Measurements from ENCODE around the gene SLC35F1.

Gene SLC35F1

GRCh38 chr6:118294906-118295305 is 387.8 kb downstream of the SLC35F1 start:
- no peak overlapping the region for H3K4me2 ChIP-seq (ENCODE audit: low read length)
- H3K36me3 ChIP-seq (ENCODE audit: insufficient read depth, low read length): no peaks in the 10 kb centered on the region
- H3K9me2 ChIP-seq (ENCODE audit: low read depth, low read length): no peaks in the 10 kb centered on the region
- no peak overlapping the region for H2AFZ ChIP-seq (ENCODE audit: low read length)
- H3K79me2 ChIP-seq (ENCODE audit: insufficient read depth, low read length): no peaks in the 10 kb centered on the region
- no peak overlapping the region for H3K9ac ChIP-seq (ENCODE audit: low read length)
- no peaks in the 10 kb centered on the region for H3K27me3 ChIP-seq (ENCODE audit: insufficient read depth, low read length)
- H3K4me1 ChIP-seq (ENCODE audit: insufficient read depth, low read length, severe bottlenecking): no peaks in the 10 kb centered on the region
- H3K9me3 ChIP-seq (ENCODE audit: low read length): no peaks in the 10 kb centered on the region
- H3K27ac ChIP-seq (ENCODE audit: low read depth, low read length, poor library complexity, severe bottlenecking): no peak overlapping the region
- H3K4me3 ChIP-seq (ENCODE audit: low read depth, low read length, poor library complexity, severe bottlenecking): no peak overlapping the region
- no peak for TF ChIP-seq EZH2 (IDR thresholded peaks at IDR 0.05; ENCODE audit: borderline replicate concordance, low read length)
- TF ChIP-seq CTCF (IDR thresholded peaks at IDR 0.05; ENCODE audit: low read length): no peak
- no peaks in the 10 kb centered on the region for H4K20me1 ChIP-seq (ENCODE audit: insufficient read depth, low read length)
- no peaks in the 10 kb centered on the region for H3F3A ChIP-seq (ENCODE audit: insufficient read depth, low read length)

- no peak for TF ChIP-seq EZH2 (IDR thresholded peaks at IDR 0.05; ENCODE audit: borderline replicate concordance, low read length)
- no peak for TF ChIP-seq CTCF (IDR thresholded peaks at IDR 0.05; ENCODE audit: low read length)
- no peaks in the 10 kb centered on the region for H3F3A ChIP-seq (ENCODE audit: insufficient read depth, low read length)
- H3K36me3 ChIP-seq (ENCODE audit: insufficient read depth, low read length): no peaks in the 10 kb centered on the region
- H4K20me1 ChIP-seq (ENCODE audit: insufficient read depth, low read length): no peaks in the 10 kb centered on the region
- no peaks in the 10 kb centered on the region for H3K9me3 ChIP-seq (ENCODE audit: low read length)
- H3K79me2 ChIP-seq (ENCODE audit: insufficient read depth, low read length): no peaks in the 10 kb centered on the region
- no peak overlapping the region for H3K27ac ChIP-seq (ENCODE audit: low read depth, low read length, poor library complexity, severe bottlenecking)
- no peak overlapping the region for H2AFZ ChIP-seq (ENCODE audit: low read length)
- H3K9me2 ChIP-seq (ENCODE audit: low read depth, low read length): no peaks in the 10 kb centered on the region
- no peak overlapping the region for H3K4me3 ChIP-seq (ENCODE audit: low read depth, low read length, poor library complexity, severe bottlenecking)
- no peaks in the 10 kb centered on the region for H3K27me3 ChIP-seq (ENCODE audit: insufficient read depth, low read length)
- no peak overlapping the region for H3K4me2 ChIP-seq (ENCODE audit: low read length)
- H3K9ac ChIP-seq (ENCODE audit: low read length): no peak overlapping the region
- H3K4me1 ChIP-seq (ENCODE audit: insufficient read depth, low read length, severe bottlenecking): no peaks in the 10 kb centered on the region
Observed at GRCh38 chr6:118295336-118295735, 388.3 kb downstream of the SLC35F1 start.

- H2AFZ ChIP-seq (ENCODE audit: low read length): no peak overlapping the region
- H3K27me3 ChIP-seq (ENCODE audit: insufficient read depth, low read length): no peaks in the 10 kb centered on the region
Observed at GRCh38 chr6:118296129-118296901, 389.3 kb downstream of the SLC35F1 start.

More at GRCh38 chr6:118296129-118296901, 389.3 kb downstream of the SLC35F1 start:
- Histone ChIP-seq H3K79me2 (ENCODE audit: insufficient read depth, low read length) (no peaks in the 10 kb centered on the region), H3K4me3 (ENCODE audit: low read depth, low read length, poor library complexity, severe bottlenecking) (no peak overlapping the region), H3K4me2 (ENCODE audit: low read length) (no peak overlapping the region), H3K36me3 (ENCODE audit: insufficient read depth, low read length) (no peaks in the 10 kb centered on the region), H3K4me1 (ENCODE audit: insufficient read depth, low read length, severe bottlenecking) (no peaks in the 10 kb centered on the region), H3K9ac (ENCODE audit: low read length) (no peak overlapping the region), H3K9me3 (ENCODE audit: low read length) (no peaks in the 10 kb centered on the region), H4K20me1 (ENCODE audit: insufficient read depth, low read length) (no peaks in the 10 kb centered on the region), H3K27ac (ENCODE audit: low read depth, low read length, poor library complexity, severe bottlenecking) (no peak overlapping the region), H3F3A (ENCODE audit: insufficient read depth, low read length) (no peaks in the 10 kb centered on the region), H3K9me2 (ENCODE audit: low read depth, low read length) (no peaks in the 10 kb centered on the region)
- TF ChIP-seq EZH2 (IDR thresholded peaks at IDR 0.05; ENCODE audit: borderline replicate concordance, low read length): no peak
- no peak for TF ChIP-seq CTCF (IDR thresholded peaks at IDR 0.05; ENCODE audit: low read length)
